ENCODE results near the gene ZBTB5.

The ZBTB5 gene

GRCh38 chr9:37424686-37425297, 40.5 kb downstream of the ZBTB5 start:
- no peak overlapping the region for H3K27ac ChIP-seq (ENCODE audit: low read length)

GRCh38 chr9:37424204-37424685, 41.0 kb downstream of the ZBTB5 start:
- H3K4me1 ChIP-seq (ENCODE audit: control insufficient read depth, insufficient read depth, low read length) = peaks cover 30% of the 10 kb centered on the region
- peaks cover 25 to 28% of the 10 kb centered on the region in 2 donors for H3K36me3 ChIP-seq (ENCODE audit: control insufficient read depth in 2 of 2, insufficient read depth in 2 of 2, low read length in 2 of 2)
- H3K4me3 ChIP-seq (ENCODE audit: low read length in 2 of 2) = peak overlapping the region; percentile 90 to 92
- H3K9ac ChIP-seq (ENCODE audit: low read length in 2 of 2) = peak overlapping the region in 1 of 2 donors; percentile 55
- no peaks in the 10 kb centered on the region for H3K27me3 ChIP-seq (ENCODE audit: control insufficient read depth in 1 of 2, insufficient read depth in 2 of 2, low read length in 2 of 2)
- H3K27ac ChIP-seq (ENCODE audit: low read length) = no peak overlapping the region
- no peaks in the 10 kb centered on the region for H3K9me3 ChIP-seq (ENCODE audit: control insufficient read depth in 2 of 2, low read length in 2 of 2)

More at GRCh38 chr9:37424686-37425297, 40.5 kb downstream of the ZBTB5 start:
- Histone ChIP-seq H3K36me3 (ENCODE audit: control insufficient read depth in 2 of 2, insufficient read depth in 2 of 2, low read length in 2 of 2) (peaks cover 30 to 31% of the 10 kb centered on the region in 2 donors), H3K9ac (ENCODE audit: low read length in 2 of 2) (peak overlapping the region in 1 of 2 donors; percentile 36), H3K4me1 (ENCODE audit: control insufficient read depth, insufficient read depth, low read length) (peaks cover 30% of the 10 kb centered on the region), H3K27me3 (ENCODE audit: control insufficient read depth in 1 of 2, insufficient read depth in 2 of 2, low read length in 2 of 2) (no peaks in the 10 kb centered on the region), H3K9me3 (ENCODE audit: control insufficient read depth in 2 of 2, low read length in 2 of 2) (no peaks in the 10 kb centered on the region), H3K4me3 (ENCODE audit: low read length in 2 of 2) (peak overlapping the region in 1 of 2 donors; percentile 92)

- Histone ChIP-seq H3K36me3 (ENCODE audit: control insufficient read depth in 2 of 2, insufficient read depth in 2 of 2, low read length in 2 of 2) (peaks cover 17 to 21% of the 10 kb centered on the region in 2 donors), H3K4me3 (ENCODE audit: low read length in 2 of 2) (peak overlapping the region; percentile 90 to 92), H3K9ac (ENCODE audit: low read length in 2 of 2) (peak overlapping the region; percentile 64 to 87), H3K27me3 (ENCODE audit: control insufficient read depth in 1 of 2, insufficient read depth in 2 of 2, low read length in 2 of 2) (no peaks in the 10 kb centered on the region), H3K27ac (ENCODE audit: low read length) (no peak overlapping the region), H3K9me3 (ENCODE audit: control insufficient read depth in 2 of 2, low read length in 2 of 2) (no peaks in the 10 kb centered on the region), H3K4me1 (ENCODE audit: control insufficient read depth, insufficient read depth, low read length) (peaks cover 30% of the 10 kb centered on the region)
Measured at GRCh38 chr9:37423508-37423907, 41.7 kb downstream of the ZBTB5 start.

- Histone ChIP-seq H3K4me3 (ENCODE audit: low read length in 2 of 2) (peak within 1 kb of the TSS; percentile 90 to 92), H3K27me3 (ENCODE audit: control insufficient read depth in 1 of 2, insufficient read depth in 2 of 2, low read length in 2 of 2) (no peaks in the 10 kb centered on the region), H3K9me3 (ENCODE audit: control insufficient read depth in 2 of 2, low read length in 2 of 2) (no peaks in the 10 kb centered on the region), H3K9ac (ENCODE audit: low read length in 2 of 2) (peak within 1 kb of the TSS; percentile 87 to 94), H3K27ac (ENCODE audit: low read length) (peak within 1 kb of the TSS; percentile 82), H3K36me3 (ENCODE audit: control insufficient read depth in 2 of 2, insufficient read depth in 2 of 2, low read length in 2 of 2) (peaks cover 10 to 12% of the 10 kb centered on the region in 2 donors), H3K4me1 (ENCODE audit: control insufficient read depth, insufficient read depth, low read length) (peaks cover 30% of the 10 kb centered on the region)
Measured at GRCh38 chr9:37422289-37423104, 42.8 kb downstream of the ZBTB5 start, which contains the start of gene GRHPR. GRHPR (plus strand) TSS chr9:37422696; CDS start chr9:37422751, 55 bp downstream.

- Histone ChIP-seq H3K9ac (ENCODE audit: low read length in 2 of 2) (peak overlapping the region; percentile 84 to 87), H3K36me3 (ENCODE audit: control insufficient read depth in 2 of 2, insufficient read depth in 2 of 2, low read length in 2 of 2) (peaks cover 6% of the 10 kb centered on the region in 2 donors)
Measured at GRCh38 chr9:37421914-37422288, 43.3 kb downstream of the ZBTB5 start.

GRCh38 chr9:37420271-37421215, 44.7 kb downstream of the ZBTB5 start:
- Histone ChIP-seq H3K27ac (ENCODE audit: low read length) (no peak overlapping the region), H3K4me3 (ENCODE audit: low read length in 2 of 2) (no peak overlapping the region), H3K4me1 (ENCODE audit: control insufficient read depth, insufficient read depth, low read length) (peaks cover 30% of the 10 kb centered on the region), H3K9ac (ENCODE audit: low read length in 2 of 2) (no peak overlapping the region), H3K27me3 (ENCODE audit: control insufficient read depth in 1 of 2, insufficient read depth in 2 of 2, low read length in 2 of 2) (no peaks in the 10 kb centered on the region), H3K9me3 (ENCODE audit: control insufficient read depth in 2 of 2, low read length in 2 of 2) (no peaks in the 10 kb centered on the region), H3K36me3 (ENCODE audit: control insufficient read depth in 2 of 2, insufficient read depth in 2 of 2, low read length in 2 of 2) (no peaks in the 10 kb centered on the region)

More at GRCh38 chr9:37421914-37422288, 43.3 kb downstream of the ZBTB5 start:
- peaks cover 30% of the 10 kb centered on the region for H3K4me1 ChIP-seq (ENCODE audit: control insufficient read depth, insufficient read depth, low read length)
- peak overlapping the region; percentile 82 for H3K27ac ChIP-seq (ENCODE audit: low read length)
- no peaks in the 10 kb centered on the region for H3K27me3 ChIP-seq (ENCODE audit: control insufficient read depth in 1 of 2, insufficient read depth in 2 of 2, low read length in 2 of 2)
- peak overlapping the region; percentile 90 to 92 for H3K4me3 ChIP-seq (ENCODE audit: low read length in 2 of 2)
- H3K9me3 ChIP-seq (ENCODE audit: control insufficient read depth in 2 of 2, low read length in 2 of 2) = no peaks in the 10 kb centered on the region

- Histone ChIP-seq H3K4me1 (ENCODE audit: control insufficient read depth, insufficient read depth, low read length) (peaks cover 27% of the 10 kb centered on the region), H3K4me3 (ENCODE audit: low read length in 2 of 2) (no peak overlapping the region), H3K9me3 (ENCODE audit: control insufficient read depth in 2 of 2, low read length in 2 of 2) (no peaks in the 10 kb centered on the region), H3K27me3 (ENCODE audit: control insufficient read depth in 1 of 2, insufficient read depth in 2 of 2, low read length in 2 of 2) (no peaks in the 10 kb centered on the region), H3K9ac (ENCODE audit: low read length in 2 of 2) (no peak overlapping the region), H3K27ac (ENCODE audit: low read length) (no peak overlapping the region), H3K36me3 (ENCODE audit: control insufficient read depth in 2 of 2, insufficient read depth in 2 of 2, low read length in 2 of 2) (no peaks in the 10 kb centered on the region)
Measured at GRCh38 chr9:37419204-37419603, 46.0 kb downstream of the ZBTB5 start.

GRCh38 chr9:37417857-37418618, 47.2 kb downstream of the ZBTB5 start:
- H3K27ac ChIP-seq (ENCODE audit: low read length) = no peak overlapping the region

GRCh38 chr9:37417252-37417803, 47.9 kb downstream of the ZBTB5 start:
- Histone ChIP-seq H3K27ac (ENCODE audit: low read length) (no peak overlapping the region), H3K9ac (ENCODE audit: low read length in 2 of 2) (no peak overlapping the region), H3K4me3 (ENCODE audit: low read length in 2 of 2) (no peak overlapping the region), H3K36me3 (ENCODE audit: control insufficient read depth in 2 of 2, insufficient read depth in 2 of 2, low read length in 2 of 2) (no peaks in the 10 kb centered on the region), H3K9me3 (ENCODE audit: control insufficient read depth in 2 of 2, low read length in 2 of 2) (no peaks in the 10 kb centered on the region), H3K27me3 (ENCODE audit: control insufficient read depth in 1 of 2, insufficient read depth in 2 of 2, low read length in 2 of 2) (no peaks in the 10 kb centered on the region), H3K4me1 (ENCODE audit: control insufficient read depth, insufficient read depth, low read length) (peaks cover 15% of the 10 kb centered on the region)

More at GRCh38 chr9:37417857-37418618, 47.2 kb downstream of the ZBTB5 start:
- Histone ChIP-seq H3K4me1 (ENCODE audit: control insufficient read depth, insufficient read depth, low read length) (peaks cover 16% of the 10 kb centered on the region), H3K4me3 (ENCODE audit: low read length in 2 of 2) (no peak overlapping the region), H3K36me3 (ENCODE audit: control insufficient read depth in 2 of 2, insufficient read depth in 2 of 2, low read length in 2 of 2) (no peaks in the 10 kb centered on the region), H3K9ac (ENCODE audit: low read length in 2 of 2) (no peak overlapping the region), H3K9me3 (ENCODE audit: control insufficient read depth in 2 of 2, low read length in 2 of 2) (no peaks in the 10 kb centered on the region), H3K27me3 (ENCODE audit: control insufficient read depth in 1 of 2, insufficient read depth in 2 of 2, low read length in 2 of 2) (no peaks in the 10 kb centered on the region)
